AG04450 (cell line): Measurements from ENCODE around the gene SCN10A. TPM values are rescaled to one million over a fixed set of nuclear protein-coding genes. Genes with fewer than 3 reads are reported as not detected.
A peak's percentile ranks its signal among the peaks of the same experiment; 100 is the strongest.

Experiments used
- CTCF ChIA-PET: fragments of 300-600, 350-600 bp; formaldehyde crosslinking; extraction: SDS; loops from one replicate; lab custom pipeline; 2022; ENCODE audit warnings: antibody characterized with exemption, inconsistent platforms; lab: Charles Lee
- POLR2A ChIA-PET: fragments of 350-600 bp; formaldehyde crosslinking; extraction: SDS; loops from one replicate; lab custom pipeline; 2021; ENCODE audit warnings: antibody characterized with exemption, inconsistent platforms; lab: Yijun Ruan, JAX
- DNase-seq: peaks from one replicate; pipeline ENCODE4 v3.0.0-alpha.2; 2011; ENCODE audit warnings: low read depth, low spot score
- H3K27ac ChIP-seq: one replicate; pipeline ENCODE4 v1.5.1; 2012; ENCODE audit warnings: low read depth, low read length, control low read depth
- H3K27me3 ChIP-seq: one replicate; pipeline ENCODE4 v1.6.0; 2012; ENCODE audit warnings: low read length; ENCODE audit not compliant: control insufficient read depth, insufficient read depth
- H3K4me3 ChIP-seq: 2 replicates; pipeline ENCODE4 v1.5.1; 2011; ENCODE audit warnings: mild to moderate bottlenecking, low read depth, low read length, control low read depth
- H3K9me3 ChIP-seq: 2 replicates; pipeline ENCODE4 v1.5.1; 2012; ENCODE audit warnings: low read length; ENCODE audit not compliant: control insufficient read depth, insufficient read depth
- polyA plus RNA-seq: library from polyadenylated mRNA; depleted of rRNA; stranded (reverse); fragments of >200 nt; gene quantifications from 2 replicates; pipeline ENCODE4 v1.2.3, GENCODE V29; 2011
- TF ChIP-seq, protein P1 (sequence below): IDR thresholded peaks from 2 replicates; pipeline ENCODE4 v1.5.1; 2011; ENCODE audit warnings: low read depth, low read length, control low read depth, inconsistent platforms

SCN10A gene
- polyA plus RNA-seq, 1 experiment = not detected

DNA sequence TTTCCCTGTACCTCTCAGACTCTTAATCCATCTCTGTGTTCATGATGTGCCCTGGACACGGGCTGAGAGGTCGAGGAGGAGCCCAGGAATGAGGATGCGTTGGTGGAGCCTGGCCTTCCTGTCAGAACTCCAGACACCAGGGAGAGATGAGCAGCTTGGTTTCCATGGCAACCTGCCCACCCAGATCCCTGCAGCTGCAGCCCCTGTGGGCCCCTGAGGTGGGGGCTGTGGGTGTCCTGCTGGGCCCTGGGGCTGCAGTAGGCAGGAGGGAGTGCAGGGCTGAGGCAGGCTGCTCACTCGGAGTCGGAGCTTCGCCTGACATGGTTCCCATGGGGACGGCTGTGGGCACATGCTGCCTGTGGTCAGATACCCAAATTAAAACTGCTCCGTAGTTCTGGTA is 7.7 kb upstream of the SCN10A start:
- no peaks in the 10 kb centered on the region; the same call in 1 of the 2 replicates for H3K9me3 ChIP-seq
- H3K27me3 ChIP-seq = peaks cover 6% of the 10 kb centered on the region
- no peak for DNase-seq
- H3K4me3 ChIP-seq = no peak overlapping the region
- no peak overlapping the region for H3K27ac ChIP-seq
- ChIA-PET CTCF (no interaction called here), POLR2A (no interaction called here)
- TF ChIP-seq, protein P1, sequence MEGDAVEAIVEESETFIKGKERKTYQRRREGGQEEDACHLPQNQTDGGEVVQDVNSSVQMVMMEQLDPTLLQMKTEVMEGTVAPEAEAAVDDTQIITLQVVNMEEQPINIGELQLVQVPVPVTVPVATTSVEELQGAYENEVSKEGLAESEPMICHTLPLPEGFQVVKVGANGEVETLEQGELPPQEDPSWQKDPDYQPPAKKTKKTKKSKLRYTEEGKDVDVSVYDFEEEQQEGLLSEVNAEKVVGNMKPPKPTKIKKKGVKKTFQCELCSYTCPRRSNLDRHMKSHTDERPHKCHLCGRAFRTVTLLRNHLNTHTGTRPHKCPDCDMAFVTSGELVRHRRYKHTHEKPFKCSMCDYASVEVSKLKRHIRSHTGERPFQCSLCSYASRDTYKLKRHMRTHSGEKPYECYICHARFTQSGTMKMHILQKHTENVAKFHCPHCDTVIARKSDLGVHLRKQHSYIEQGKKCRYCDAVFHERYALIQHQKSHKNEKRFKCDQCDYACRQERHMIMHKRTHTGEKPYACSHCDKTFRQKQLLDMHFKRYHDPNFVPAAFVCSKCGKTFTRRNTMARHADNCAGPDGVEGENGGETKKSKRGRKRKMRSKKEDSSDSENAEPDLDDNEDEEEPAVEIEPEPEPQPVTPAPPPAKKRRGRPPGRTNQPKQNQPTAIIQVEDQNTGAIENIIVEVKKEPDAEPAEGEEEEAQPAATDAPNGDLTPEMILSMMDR = no peak

DNA sequence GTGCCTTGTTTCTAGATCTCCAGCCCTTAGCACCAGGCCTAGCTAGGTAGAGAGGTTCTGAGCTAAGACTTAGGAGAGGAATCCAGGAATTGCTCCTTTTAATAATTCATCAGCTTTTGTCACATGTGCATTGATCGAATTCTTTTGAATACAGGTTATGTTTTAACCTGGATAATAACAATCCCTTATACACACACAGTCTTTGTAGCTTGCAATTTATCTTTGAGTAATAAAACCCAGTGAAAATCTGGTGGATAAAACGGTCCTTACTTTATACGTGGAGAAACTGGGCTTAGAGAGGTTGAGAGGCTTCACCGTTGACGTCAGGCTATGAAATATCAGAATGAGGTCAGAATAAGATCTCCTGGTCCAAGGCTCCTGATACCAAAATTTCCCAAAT is 7.2 kb upstream of the SCN10A start:
- ChIA-PET CTCF (no interaction called here), POLR2A (no interaction called here)
- TF ChIP-seq, protein P1 = no peak
- no peak for DNase-seq
- no peak overlapping the region for H3K4me3 ChIP-seq
- no peaks in the 10 kb centered on the region; the same call in 1 of the 2 replicates for H3K9me3 ChIP-seq
- H3K27me3 ChIP-seq = peaks cover 6% of the 10 kb centered on the region
- H3K27ac ChIP-seq = no peak overlapping the region

DNA sequence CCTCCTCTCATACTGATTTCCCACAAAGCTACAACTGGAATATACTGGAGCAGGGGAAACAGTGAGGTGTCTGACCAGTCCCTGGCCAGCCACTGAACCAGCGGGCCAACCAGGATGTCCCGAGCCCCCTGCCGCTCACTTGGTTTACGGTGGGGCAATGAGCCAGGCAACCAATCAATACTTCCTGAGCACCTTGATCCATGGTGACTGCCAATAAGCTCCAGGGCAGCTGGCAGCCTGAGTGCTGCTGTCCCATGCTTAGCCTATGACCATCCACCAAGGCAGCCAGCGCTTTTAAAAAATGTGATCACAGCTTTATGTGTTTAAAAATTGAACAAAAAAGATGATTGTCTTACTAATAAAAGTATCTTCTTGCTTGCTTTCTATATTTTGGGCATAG is 4.2 kb downstream of the SCN10A start:
- Histone ChIP-seq H3K9me3 (no peaks in the 10 kb centered on the region), H3K4me3 (no peak overlapping the region), H3K27ac (no peak overlapping the region), H3K27me3 (peaks cover 5% of the 10 kb centered on the region)
- DNase-seq = no peak
- ChIA-PET POLR2A (no interaction called here), CTCF (no interaction called here)
- TF ChIP-seq, protein P1 = no peak

DNA sequence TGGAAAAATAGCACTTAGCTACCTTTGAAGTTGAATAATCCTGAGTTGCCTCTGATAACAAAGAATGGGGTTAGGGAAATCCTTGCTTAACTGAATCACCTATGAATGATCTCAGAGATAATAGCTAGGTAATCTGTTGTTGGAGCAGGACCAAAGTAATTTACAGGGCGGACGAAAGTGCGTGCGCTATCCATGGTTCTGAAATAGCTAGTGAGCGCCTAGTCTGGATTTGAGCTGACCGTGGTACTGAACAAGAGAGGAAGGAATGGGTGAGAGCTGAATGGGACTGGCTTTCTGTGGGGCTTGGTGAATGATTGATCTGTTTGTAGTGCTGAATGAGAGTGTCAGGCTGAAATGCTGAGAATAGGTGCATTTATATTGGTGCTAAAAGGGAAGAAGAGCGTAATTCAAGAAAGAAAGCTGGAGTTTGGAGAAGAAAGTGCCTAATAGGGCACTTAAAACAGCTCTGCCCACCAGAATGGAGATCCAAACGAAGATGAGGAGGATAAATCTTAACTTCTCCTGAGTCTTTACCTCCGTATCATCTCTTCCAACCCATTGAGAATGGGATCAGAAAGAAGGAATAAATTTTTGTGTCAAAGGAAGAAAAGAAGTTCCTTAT is 10.1 kb downstream of the SCN10A start:
- peak; percentile 46 for DNase-seq
- H3K4me3 ChIP-seq = no peak overlapping the region
- H3K27me3 ChIP-seq = peaks cover 5% of the 10 kb centered on the region
- ChIA-PET POLR2A (no interaction called here), CTCF (interaction anchor here (0.5 to 2.7 kb wide), 8 partner anchors 20 to 336 kb away, joined by 3 to 14 read pairs (median 5); no protein-coding TSS in a partner anchor)
- H3K9me3 ChIP-seq = no peaks in the 10 kb centered on the region
- TF ChIP-seq, protein P1 = no peak
- H3K27ac ChIP-seq = no peak overlapping the region

DNA sequence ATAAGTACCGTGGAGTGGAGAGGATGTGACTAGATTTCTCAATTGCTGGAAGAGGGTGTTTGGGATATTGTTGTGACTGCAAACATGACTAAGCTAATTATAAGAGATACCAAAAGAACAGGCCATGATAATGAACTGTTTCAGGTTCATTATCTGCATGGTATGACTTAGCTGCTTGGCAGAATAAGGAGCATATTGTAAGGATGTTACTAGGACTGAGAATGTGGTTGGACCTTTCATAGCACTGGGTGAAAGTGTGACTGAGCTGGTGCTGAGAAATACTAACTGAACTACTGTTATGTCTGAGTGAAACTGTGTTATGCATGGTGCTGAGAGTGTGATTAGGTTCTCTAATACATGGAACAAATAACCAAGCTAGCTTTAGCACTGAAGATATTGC is 11.0 kb downstream of the SCN10A start:
- no peaks in the 10 kb centered on the region for H3K9me3 ChIP-seq
- H3K4me3 ChIP-seq = no peak overlapping the region
- no peak for DNase-seq
- POLR2A ChIA-PET = no interaction called here
- H3K27me3 ChIP-seq = peaks cover 5% of the 10 kb centered on the region
- CTCF ChIA-PET = interaction anchor here (0.5 to 2.7 kb wide), 6 partner anchors 24 to 335 kb away, joined by 3 to 14 read pairs (median 5); no protein-coding TSS in a partner anchor
- TF ChIP-seq, protein P1 = no peak
- H3K27ac ChIP-seq = no peak overlapping the region
